Fibroblast of the aortic adventitia (primary cell): ENCODE results near the gene IL1RAPL1. TPM values are rescaled to one million over a fixed set of nuclear protein-coding genes. Genes with fewer than 3 reads are reported as not detected.
A peak's percentile ranks its signal among the peaks of the same experiment; 100 is the strongest.

Experiments used
- DNase-seq: peaks from one replicate; pipeline ENCODE4 v3.0.0-alpha.2; 2010; ENCODE audit warnings: low read depth
- H3K4me3 ChIP-seq: 2 replicates; pipeline ENCODE4 v1.5.1; 2011; ENCODE audit warnings: low read depth, mild to moderate bottlenecking, control low read depth, low read length, moderate library complexity
- total RNA-seq: library from RNA; depleted of rRNA; stranded (reverse); fragments of >200 nt; gene quantifications from 2 replicates; pipeline ENCODE4 v1.2.3, GENCODE V29; 2012; ENCODE audit warnings: low replicate concordance
- TF ChIP-seq, protein P1 (sequence below): IDR thresholded peaks from 2 replicates; pipeline ENCODE4 v1.5.1; 2011; ENCODE audit warnings: mild to moderate bottlenecking, low read length, control low read depth, inconsistent platforms; ENCODE audit not compliant: insufficient read depth

Gene IL1RAPL1
- total RNA-seq, 1 donor: 7.1 TPM

- no peak overlapping the region for H3K4me3 ChIP-seq
- TF ChIP-seq, protein P1, sequence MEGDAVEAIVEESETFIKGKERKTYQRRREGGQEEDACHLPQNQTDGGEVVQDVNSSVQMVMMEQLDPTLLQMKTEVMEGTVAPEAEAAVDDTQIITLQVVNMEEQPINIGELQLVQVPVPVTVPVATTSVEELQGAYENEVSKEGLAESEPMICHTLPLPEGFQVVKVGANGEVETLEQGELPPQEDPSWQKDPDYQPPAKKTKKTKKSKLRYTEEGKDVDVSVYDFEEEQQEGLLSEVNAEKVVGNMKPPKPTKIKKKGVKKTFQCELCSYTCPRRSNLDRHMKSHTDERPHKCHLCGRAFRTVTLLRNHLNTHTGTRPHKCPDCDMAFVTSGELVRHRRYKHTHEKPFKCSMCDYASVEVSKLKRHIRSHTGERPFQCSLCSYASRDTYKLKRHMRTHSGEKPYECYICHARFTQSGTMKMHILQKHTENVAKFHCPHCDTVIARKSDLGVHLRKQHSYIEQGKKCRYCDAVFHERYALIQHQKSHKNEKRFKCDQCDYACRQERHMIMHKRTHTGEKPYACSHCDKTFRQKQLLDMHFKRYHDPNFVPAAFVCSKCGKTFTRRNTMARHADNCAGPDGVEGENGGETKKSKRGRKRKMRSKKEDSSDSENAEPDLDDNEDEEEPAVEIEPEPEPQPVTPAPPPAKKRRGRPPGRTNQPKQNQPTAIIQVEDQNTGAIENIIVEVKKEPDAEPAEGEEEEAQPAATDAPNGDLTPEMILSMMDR: no peak
- no peak for DNase-seq
Observed at GRCh38 chrX:29604381-29604780, 1017.1 kb downstream of the IL1RAPL1 start.

- TF ChIP-seq, protein P1: no peak
- DNase-seq: peak; percentile 32
Observed at GRCh38 chrX:29617276-29617675, 1030.0 kb downstream of the IL1RAPL1 start.

GRCh38 chrX:29617725-29618124 lies 1030.5 kb downstream of the IL1RAPL1 start:
- TF ChIP-seq, protein P1: peak; percentile 21
- H3K4me3 ChIP-seq: no peak overlapping the region
- DNase-seq: peak; percentile 13

More at GRCh38 chrX:29617276-29617675, 1030.0 kb downstream of the IL1RAPL1 start:
- no peak overlapping the region for H3K4me3 ChIP-seq

DNA sequence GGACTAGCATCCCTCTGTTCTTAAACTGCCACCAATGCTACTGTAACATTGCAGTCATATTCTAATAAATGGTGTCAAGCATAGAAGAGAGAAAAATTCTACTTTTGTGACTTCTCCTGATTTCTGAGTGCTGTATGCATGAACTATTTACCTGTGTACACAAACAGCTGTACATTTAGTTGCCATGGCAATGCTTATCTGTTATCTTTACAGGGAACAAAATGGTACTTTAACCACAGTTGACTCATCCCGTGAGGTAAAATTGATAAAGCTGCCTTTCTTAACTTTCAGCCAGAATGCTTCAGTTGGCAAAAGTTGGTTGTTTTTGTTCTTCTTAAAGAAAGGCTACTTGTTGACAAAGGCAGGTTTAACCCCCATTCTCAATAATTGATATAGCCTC lies 1040.6 kb downstream of the IL1RAPL1 start:
- TF ChIP-seq, protein P1: no peak
- DNase-seq: peak; percentile 6
- no peak overlapping the region for H3K4me3 ChIP-seq

DNA sequence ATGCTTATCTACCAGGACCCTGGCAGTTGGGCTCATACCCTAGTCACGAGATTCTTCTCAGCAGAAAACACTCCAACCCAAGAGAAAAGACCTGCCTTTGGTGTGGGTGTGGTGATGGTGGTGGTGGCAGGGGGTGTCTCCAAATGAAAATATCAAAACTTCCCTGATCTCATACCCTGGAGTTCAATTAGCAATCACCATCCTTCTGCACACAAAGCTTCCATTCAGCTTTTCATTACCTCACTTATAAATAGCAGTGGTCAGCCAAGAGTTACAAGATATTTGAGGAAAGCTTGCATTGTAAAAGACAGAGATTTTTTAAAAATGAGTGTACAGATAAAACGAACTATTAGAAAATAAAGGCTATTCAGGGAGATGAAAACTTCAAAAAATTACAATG lies 1047.3 kb downstream of the IL1RAPL1 start:
- TF ChIP-seq, protein P1: no peak
- H3K4me3 ChIP-seq: no peak overlapping the region
- DNase-seq: peak; percentile 43

DNA sequence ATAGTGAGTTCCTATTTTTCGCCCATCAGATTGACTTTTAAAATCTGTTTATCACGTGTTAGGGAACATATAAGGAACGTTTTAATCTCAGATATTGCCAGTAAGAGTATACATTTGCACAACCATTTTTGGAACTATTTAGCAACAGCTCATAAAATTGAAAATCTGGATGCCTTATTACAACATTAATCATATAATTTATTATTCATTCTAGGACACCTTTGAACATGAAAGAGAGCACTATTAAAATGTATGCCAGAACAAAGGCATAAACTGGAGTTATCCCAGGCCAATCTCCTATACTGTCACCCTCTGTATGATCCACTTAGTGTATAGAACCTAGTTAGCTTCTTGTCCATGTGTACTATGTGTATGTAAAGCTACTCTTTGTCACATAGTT lies 1049.1 kb downstream of the IL1RAPL1 start:
- DNase-seq: no peak
- no peak overlapping the region for H3K4me3 ChIP-seq
- TF ChIP-seq, protein P1: no peak

DNA sequence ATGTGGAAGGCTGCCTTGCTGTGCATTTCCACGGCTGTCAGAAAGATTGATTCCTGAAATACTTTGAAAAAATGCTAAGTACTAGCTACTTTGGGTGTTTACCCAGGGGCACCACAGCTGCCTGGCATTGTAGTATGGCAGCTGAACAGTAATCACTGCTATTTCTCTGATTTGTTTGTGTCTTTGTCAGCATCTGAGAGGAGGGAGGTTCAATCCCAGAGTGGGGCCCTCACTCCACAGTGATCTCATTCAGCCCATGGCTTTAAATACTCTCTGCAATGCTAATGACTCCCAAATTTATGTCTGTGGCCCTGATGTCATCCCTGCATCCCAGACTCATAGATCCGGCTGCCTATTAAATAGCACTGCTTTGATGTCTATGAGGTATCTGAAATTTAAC lies 1052.9 kb downstream of the IL1RAPL1 start:
- TF ChIP-seq, protein P1: no peak
- H3K4me3 ChIP-seq: no peak overlapping the region
- no peak for DNase-seq
